ENCODE results near the gene TMEM119.
A peak's percentile ranks its signal among the peaks of the same experiment; 100 is the strongest.
"Not testable (repeated sequence)": the region's sequence is repeated elsewhere in the genome, so short reads cannot be mapped to it uniquely, and the experiment has no call there.

The TMEM119 gene

DNA sequence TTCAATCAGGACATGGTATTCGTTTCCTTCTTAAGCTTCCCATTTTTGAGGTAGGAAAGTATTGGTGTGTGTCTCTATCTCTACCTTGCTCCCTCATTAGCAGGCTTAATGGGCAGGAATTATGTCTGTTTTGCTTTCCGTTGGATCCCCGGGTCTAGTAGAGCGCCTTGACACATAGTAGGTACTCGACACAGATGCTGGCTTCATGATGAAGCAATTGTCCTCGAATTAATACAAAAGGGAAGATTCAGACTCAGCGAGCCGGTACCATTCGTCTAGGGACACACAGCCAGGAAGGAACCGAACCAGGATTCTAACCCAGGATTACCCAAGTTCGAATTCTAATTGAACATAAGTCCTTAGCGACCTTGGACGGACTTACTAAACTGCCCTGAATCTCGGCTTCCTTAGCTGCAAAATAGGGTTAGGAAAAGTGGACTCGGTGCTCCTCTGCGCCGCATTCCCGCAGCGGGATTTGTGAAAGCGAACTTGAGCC is 36.0 kb downstream of the TMEM119 start:
- in situ Hi-C loops (cut with MboI; ENCODE audit: low pct_unique_long_range_greater_than_20kb, low sequenced_read_pairs, unreplicated experiment) = loop anchor here (5.0 kb wide), 1 partner anchor 240 kb away; no protein-coding TSS in a partner anchor
- TF ChIP-seq, protein P1, sequence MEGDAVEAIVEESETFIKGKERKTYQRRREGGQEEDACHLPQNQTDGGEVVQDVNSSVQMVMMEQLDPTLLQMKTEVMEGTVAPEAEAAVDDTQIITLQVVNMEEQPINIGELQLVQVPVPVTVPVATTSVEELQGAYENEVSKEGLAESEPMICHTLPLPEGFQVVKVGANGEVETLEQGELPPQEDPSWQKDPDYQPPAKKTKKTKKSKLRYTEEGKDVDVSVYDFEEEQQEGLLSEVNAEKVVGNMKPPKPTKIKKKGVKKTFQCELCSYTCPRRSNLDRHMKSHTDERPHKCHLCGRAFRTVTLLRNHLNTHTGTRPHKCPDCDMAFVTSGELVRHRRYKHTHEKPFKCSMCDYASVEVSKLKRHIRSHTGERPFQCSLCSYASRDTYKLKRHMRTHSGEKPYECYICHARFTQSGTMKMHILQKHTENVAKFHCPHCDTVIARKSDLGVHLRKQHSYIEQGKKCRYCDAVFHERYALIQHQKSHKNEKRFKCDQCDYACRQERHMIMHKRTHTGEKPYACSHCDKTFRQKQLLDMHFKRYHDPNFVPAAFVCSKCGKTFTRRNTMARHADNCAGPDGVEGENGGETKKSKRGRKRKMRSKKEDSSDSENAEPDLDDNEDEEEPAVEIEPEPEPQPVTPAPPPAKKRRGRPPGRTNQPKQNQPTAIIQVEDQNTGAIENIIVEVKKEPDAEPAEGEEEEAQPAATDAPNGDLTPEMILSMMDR (IDR thresholded peaks at IDR 0.05; ENCODE audit: extremely low read depth, insufficient read depth, missing control alignments) = no peak
- no peak for DNase-seq (ENCODE audit: low spot score)

DNA sequence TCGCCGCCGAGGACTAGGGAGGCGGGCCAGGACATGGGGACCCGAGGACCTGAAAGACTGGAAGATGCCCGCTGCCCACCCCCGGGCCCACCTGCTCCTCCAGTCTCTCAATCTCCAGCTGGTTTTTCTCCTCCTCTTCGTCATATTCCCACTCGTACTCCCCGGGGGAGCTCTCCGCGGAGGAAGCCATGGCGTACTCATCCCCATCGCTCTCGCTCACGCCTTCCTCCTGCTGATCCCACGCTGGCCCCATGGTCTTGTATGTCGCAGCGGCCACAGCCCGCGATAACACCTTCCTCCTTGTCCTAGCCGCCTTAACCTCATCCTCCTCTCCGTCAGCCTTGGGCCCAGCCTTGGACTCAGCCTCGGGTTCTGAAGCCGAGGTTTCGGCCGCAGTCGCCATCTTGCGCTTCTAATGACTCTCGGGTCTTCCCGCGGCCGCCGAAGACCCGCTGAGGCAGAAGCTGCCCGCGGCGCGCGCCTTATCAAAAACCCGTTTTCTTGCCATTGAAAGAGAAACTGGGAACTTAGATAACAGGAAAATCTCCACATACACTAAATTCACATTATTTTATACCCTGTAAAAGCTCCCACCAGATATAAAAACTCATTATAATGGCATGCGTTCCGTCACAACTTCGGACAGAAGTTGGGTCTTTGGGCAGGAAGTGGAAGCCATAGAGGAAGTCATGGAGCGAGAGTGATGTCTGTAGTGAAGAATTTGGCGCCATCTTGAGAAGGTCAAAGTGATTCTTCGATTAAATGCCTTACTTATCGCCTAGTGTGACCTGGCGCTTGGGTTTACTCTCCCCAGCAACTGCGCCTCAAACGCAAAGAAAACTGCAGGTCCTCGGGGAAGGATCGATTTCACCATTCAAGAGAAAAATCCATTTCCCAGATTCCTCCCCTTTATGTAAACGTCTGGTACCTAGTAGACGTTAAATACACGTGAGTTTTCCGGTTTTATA is 36.8 kb downstream of the TMEM119 start, which contains the start of gene SART3:
SART3 (minus strand) TSS at position 422 of the 968 bp plus-strand sequence; CDS start at position 403, 19 bp downstream.
- TF ChIP-seq, protein P1 (IDR thresholded peaks at IDR 0.05; ENCODE audit: extremely low read depth, insufficient read depth, missing control alignments) = no peak
- DNase-seq (ENCODE audit: low spot score) = peak; percentile 83
- in situ Hi-C loops (cut with MboI; ENCODE audit: low pct_unique_long_range_greater_than_20kb, low sequenced_read_pairs, unreplicated experiment) = loop anchor here (5.0 kb wide), 1 partner anchor 241 kb away; no protein-coding TSS in a partner anchor

DNA sequence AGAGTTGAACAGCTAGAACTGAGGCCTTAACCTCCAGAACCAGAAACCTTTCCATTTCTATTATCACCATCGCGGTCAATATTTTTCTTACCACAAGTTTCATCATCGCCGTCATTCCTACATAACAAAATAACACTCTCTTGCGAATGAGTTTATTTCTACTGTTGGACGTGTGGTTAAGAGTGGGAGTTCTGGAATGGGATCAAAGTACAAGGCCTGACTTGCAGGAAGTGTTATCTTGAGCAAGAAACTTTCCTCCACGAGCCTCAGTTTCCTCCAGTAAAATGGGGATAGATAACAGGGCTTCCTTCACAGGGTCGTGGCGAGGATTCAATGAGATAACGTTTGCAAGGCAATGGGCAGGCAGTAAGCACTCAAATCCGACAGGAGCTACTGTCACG is 37.6 kb downstream of the TMEM119 start:
- no peak for DNase-seq (ENCODE audit: low spot score)
- in situ Hi-C loops (cut with MboI; ENCODE audit: low pct_unique_long_range_greater_than_20kb, low sequenced_read_pairs, unreplicated experiment) = loop anchor here (5.0 kb wide), 1 partner anchor 242 kb away; no protein-coding TSS in a partner anchor
- TF ChIP-seq, protein P1 (IDR thresholded peaks at IDR 0.05; ENCODE audit: extremely low read depth, insufficient read depth, missing control alignments) = no peak

DNA sequence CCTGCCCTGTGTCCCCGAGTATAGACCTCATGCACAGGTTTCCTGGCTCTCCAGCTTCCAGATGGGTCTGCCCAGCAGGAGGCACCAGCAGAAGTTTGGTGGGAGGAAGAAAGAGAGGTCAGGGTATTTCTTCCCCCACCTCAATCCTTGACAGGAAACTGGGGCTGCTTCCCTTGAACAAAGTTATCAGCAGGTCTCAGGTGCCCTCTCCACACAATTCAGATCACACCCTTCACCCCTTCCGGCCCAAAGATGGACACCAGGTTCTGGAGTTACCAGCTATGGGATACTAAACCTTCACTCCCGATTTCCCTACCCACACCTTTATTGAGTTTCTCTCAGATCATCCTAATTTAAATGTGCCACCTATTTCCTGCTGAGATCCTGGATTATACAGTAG is 38.1 kb downstream of the TMEM119 start:
- no peak for DNase-seq (ENCODE audit: low spot score)
- TF ChIP-seq, protein P1 (IDR thresholded peaks at IDR 0.05; ENCODE audit: extremely low read depth, insufficient read depth, missing control alignments) = no peak
- in situ Hi-C loops (cut with MboI; ENCODE audit: low pct_unique_long_range_greater_than_20kb, low sequenced_read_pairs, unreplicated experiment) = loop anchor here (5.0 kb wide), 1 partner anchor 243 kb away; no protein-coding TSS in a partner anchor

DNA sequence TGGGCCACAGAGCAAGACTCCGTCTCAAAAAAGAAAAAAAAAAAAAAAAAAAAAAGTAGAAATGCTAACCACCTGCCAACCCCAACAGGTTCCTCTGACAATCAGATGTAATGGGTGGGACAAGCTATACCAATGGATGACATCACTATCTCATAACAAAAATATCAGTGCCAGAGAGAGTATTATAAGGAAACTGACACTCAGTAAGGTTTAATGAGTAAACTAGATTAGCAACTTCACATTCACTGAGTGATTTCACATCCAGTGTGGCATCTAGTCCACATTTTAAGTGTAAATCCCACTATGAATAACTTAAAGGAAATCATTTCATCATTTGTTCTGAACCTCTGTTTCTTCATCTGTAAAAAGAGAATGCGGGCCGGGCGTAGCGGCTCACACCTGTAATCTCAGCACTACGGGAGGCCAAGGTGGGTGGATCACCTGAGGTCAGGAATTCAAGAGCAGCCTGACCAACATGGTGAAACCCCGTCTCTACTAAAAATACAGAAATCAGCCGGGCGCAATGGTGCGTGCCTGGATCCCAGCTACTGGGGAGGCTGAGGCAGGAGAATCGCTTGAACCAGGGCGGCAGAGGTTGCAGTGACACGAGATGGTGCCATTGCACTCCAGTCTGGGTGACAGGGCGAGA is 38.8 kb downstream of the TMEM119 start:
- in situ Hi-C loops (cut with MboI; ENCODE audit: low pct_unique_long_range_greater_than_20kb, low sequenced_read_pairs, unreplicated experiment) = no loop called here
- DNase-seq (ENCODE audit: low spot score) = no peak
- TF ChIP-seq, protein P1 (IDR thresholded peaks at IDR 0.05; ENCODE audit: extremely low read depth, insufficient read depth, missing control alignments) = no peak

DNA sequence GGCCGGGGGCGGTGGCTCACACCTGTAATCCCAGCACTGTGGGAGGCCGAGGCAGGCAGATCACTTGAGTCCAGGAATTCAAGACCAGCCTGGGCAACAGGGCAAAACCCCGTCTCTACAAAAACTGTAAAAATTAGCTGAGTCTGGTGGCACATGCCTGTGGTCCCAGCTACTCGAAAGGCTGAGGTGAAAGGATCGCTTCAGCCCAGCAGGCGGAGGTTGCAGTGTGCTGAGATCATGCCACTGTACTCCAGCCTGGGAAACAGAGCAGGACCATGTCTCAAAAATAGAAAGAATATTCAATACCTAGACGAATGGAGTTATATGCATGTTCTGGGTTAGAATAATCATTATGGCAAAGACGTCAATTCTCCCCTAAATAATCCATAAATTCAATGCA is 42.5 kb downstream of the TMEM119 start:
- in situ Hi-C loops (cut with MboI; ENCODE audit: low pct_unique_long_range_greater_than_20kb, low sequenced_read_pairs, unreplicated experiment); DNase-seq (ENCODE audit: low spot score): not testable (repeated sequence)

Data from GM13977 (cell line).